ENCODE data around the gene HIGD2B. TPM values are rescaled to one million over a fixed set of nuclear protein-coding genes. Genes with fewer than 3 reads are reported as not detected.

Gene HIGD2B
- total RNA-seq, 4 donors from 2014 or later, result not detected

GRCh38 chr15:72700076-72700475 is 14.1 kb upstream of the HIGD2B start:
- no peak for DNase-seq (ENCODE audit: low spot score in 2 of 2)
- 56 to 69% methylated on average over 9 of the region's 9 CpGs for WGBS, 2 donors
- H3K4me3 ChIP-seq (ENCODE audit: low read depth, poor library complexity, severe bottlenecking), result no peak overlapping the region
- TF ChIP-seq CTCF (IDR thresholded peaks at IDR 0.05) (no peak), POLR2A (IDR thresholded peaks at IDR 0.05) (no peak)
- intact Hi-C loops (cut with DNase I; ENCODE audit: low total_unique reads), result no loop called here

- intact Hi-C loops (cut with DNase I; ENCODE audit: low total_unique reads), result no loop called here
- no peak for DNase-seq (ENCODE audit: low spot score in 2 of 2)
- TF ChIP-seq POLR2A (IDR thresholded peaks at IDR 0.05) (no peak), CTCF (IDR thresholded peaks at IDR 0.05) (no peak)
- no peak overlapping the region for H3K4me3 ChIP-seq (ENCODE audit: low read depth, poor library complexity, severe bottlenecking)
- WGBS, 2 donors, result 95 to 97% methylated on average over 5 of the region's 5 CpGs
These were observed 13.0 kb upstream of the HIGD2B start for GRCh38 chr15:72698938-72699337.

- no peak overlapping the region for H3K4me3 ChIP-seq (ENCODE audit: low read depth, poor library complexity, severe bottlenecking)
- intact Hi-C loops (cut with DNase I; ENCODE audit: low total_unique reads), result no loop called here
- no peak for TF ChIP-seq CTCF (IDR thresholded peaks at IDR 0.05)
- TF ChIP-seq POLR2A (IDR thresholded peaks at IDR 0.05), result no peak
- DNase-seq (ENCODE audit: low spot score in 2 of 2), result no peak
- 89 to 90% methylated on average over 5 of the region's 5 CpGs for WGBS, 2 donors
These were observed 5.0 kb upstream of the HIGD2B start for GRCh38 chr15:72690938-72691337.

GRCh38 chr15:72688697-72689096 is 2.7 kb upstream of the HIGD2B start:
- DNase-seq (ENCODE audit: low spot score in 2 of 2), result no peak
- intact Hi-C loops (cut with DNase I; ENCODE audit: low total_unique reads), result no loop called here
- whole genome bisulfite sequencing, 2 donors, result 98 to 99% methylated on average over 5 of the region's 5 CpGs
- no peak overlapping the region for H3K4me3 ChIP-seq (ENCODE audit: low read depth, poor library complexity, severe bottlenecking)
- TF ChIP-seq CTCF (IDR thresholded peaks at IDR 0.05), result no peak
- TF ChIP-seq POLR2A (IDR thresholded peaks at IDR 0.05), result no peak

GRCh38 chr15:72685301-72685924 is 569 bp downstream of the HIGD2B start:
- 15 to 20% methylated on average over 23 of the region's 23 CpGs for WGBS, 2 donors
- no peak for TF ChIP-seq POLR2A (IDR thresholded peaks at IDR 0.05)
- no peak for TF ChIP-seq CTCF (IDR thresholded peaks at IDR 0.05)
- intact Hi-C loops (cut with DNase I; ENCODE audit: low total_unique reads), result no loop called here
- peak overlapping the region; percentile 67 for H3K4me3 ChIP-seq (ENCODE audit: low read depth, poor library complexity, severe bottlenecking)
- DNase-seq (ENCODE audit: low spot score in 2 of 2), result no peak

GRCh38 chr15:72682772-72683171 is 3.2 kb downstream of the HIGD2B start:
- intact Hi-C loops (cut with DNase I; ENCODE audit: low total_unique reads), result no loop called here
- TF ChIP-seq POLR2A (IDR thresholded peaks at IDR 0.05) (no peak), CTCF (IDR thresholded peaks at IDR 0.05) (no peak)
- 88 to 93% methylated on average over 3 of the region's 3 CpGs for WGBS, 2 donors
- no peak for DNase-seq (ENCODE audit: low spot score in 2 of 2)
- H3K4me3 ChIP-seq (ENCODE audit: low read depth, poor library complexity, severe bottlenecking), result no peak overlapping the region
